ENCODE data around the gene TASOR2.

TASOR2 gene, protein sequence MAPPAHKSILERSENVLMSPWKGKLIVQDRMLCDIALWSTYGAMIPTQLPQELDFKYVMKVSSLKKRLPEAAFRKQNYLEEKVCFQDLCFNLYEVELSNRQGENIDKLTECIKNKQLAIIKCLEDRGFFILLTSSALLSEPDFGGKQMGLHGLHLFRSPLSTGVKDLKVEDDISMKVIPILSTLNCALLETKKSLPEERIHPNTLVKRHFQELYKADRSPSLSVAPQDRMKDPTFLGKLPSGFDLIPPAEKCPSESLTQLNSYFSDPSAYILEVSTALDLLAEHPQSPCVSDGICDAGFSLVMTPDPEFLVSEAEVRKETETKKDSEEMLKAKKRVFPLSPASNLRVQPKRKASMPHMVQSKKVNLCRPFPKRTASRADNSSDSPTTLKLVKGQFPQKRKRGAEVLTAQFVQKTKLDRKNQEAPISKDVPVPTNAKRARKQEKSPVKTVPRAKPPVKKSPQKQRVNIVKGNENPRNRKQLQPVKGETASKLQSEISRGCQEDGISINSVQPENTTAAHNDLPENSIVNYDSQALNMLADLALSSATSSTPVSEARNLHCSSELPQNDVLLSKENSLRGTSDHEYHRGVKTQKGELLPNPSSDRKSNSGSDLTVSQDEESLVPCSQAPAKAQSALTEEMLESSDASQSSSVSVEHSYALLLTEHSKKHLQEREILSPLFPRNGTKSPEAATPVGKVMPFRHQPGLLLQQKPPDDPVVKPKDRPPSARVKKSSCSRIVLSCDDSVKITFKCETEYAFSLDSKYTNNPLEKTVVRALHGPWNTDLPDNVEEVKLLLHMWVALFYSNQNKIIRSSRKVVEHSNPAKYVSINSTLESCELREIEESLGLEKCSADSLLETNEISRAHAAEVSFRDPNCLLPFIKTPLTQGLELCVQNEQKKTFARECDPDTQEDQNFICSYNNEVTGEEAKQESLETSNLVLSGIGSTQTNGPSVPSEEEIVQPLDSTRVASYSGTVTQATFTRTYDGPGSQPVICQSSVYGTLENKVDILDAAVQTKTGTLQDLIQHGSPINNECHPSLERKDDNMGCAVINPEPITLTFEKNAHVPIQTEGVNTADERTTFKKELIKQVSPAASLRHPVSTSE (N-terminal part only)

DNA sequence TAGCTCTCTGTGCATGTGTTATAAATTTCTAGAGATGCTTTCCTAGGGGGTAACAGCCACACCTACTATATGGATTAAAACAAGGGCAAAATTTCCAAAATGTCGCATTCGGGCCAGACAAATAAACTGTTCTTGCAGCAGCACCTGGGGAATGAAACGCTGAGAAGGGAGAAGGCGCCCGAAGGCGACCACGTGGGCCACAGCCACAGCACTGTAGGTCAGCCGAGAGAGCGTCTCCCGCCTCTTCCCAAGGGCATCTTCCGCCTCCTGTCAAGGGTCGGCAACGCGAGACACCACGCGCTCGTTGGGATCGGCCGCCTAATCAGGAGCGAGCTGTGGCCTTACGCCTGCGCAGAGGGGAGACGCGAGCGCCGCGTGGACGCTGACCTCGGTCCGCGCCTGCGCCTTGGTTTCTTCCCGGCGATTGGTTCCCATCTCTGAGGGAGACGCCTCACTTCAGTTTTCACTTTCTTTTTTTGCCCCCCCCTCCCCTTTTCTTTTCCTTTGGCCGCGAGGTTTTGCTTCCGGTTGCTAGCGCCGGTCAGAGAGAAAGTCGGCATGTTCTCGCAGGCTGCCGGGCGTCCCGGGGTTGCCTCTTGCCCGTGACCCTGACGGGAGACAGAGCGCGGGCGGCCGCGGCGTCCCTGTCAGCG is at the start of gene TASOR2:
TASOR2 (plus strand) TSS at position 521 of the 653 bp plus-strand sequence. CDS start 35,805 bp downstream, outside the sequence.
- peak; percentile 95 for DNase-seq

DNA sequence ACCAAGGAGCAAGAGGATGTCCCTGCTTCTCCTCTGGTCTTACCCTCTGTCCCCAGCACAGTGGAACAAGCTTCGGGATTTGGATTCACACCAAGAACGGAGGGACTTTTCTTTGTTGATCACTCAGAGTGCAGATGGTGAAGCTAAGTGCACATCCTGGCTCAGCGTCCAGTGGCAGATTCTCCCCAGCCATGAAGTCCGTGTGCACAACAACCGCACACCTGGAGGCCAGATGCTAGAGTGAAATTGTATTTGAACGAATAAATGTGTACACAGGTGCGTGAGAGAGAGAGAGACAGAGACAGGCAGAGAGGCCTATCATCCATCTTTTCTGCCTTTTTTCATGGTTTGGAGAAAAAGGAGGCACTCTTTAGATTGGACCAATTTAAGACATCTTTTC is 49.7 kb upstream of the TASOR2 start:
- DNase-seq = no peak

DNA sequence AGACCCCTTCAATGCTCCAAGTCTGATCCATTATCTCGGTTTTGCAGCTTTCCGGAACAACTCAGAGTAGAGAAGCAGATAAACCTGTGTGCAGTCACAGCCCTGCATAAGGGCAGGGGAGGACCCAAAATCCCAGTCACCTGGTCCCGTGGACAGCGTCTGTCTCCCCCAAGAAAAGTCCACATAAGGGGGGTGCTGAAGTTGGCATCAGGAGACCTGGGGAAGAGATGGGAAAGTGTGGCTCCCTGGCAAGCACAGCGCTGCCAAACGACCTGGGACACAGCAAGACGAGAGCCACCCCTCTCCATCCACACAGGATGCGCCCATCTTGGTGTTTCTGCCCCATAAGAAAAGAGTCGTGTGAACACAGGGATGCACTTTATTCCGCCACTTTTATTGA is 46.1 kb upstream of the TASOR2 start:
- no peak for DNase-seq

GRCh38 chr10:5639066-5639465 is 45.6 kb upstream of the TASOR2 start:
- no peak for DNase-seq

DNA sequence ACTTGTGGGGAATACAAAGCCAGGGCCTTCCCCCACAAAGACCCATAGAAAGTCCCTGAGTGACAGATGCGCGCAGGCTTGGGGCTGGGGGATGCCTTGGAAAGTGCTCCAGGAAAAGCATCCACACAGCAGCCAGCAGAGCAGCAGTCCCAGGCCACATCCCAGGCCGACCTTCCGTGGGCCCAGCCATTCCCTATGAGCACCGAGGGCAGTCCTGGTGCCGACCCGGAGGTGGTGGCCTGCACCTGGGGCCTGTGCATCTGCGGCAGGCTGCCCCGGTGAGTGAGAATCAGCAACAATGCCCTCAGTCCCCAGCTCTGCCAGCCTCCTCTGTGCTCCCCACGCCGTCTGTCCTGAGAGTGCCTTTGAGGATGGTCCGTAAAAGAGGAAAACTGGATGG is 44.6 kb upstream of the TASOR2 start:
- no peak for DNase-seq

DNA sequence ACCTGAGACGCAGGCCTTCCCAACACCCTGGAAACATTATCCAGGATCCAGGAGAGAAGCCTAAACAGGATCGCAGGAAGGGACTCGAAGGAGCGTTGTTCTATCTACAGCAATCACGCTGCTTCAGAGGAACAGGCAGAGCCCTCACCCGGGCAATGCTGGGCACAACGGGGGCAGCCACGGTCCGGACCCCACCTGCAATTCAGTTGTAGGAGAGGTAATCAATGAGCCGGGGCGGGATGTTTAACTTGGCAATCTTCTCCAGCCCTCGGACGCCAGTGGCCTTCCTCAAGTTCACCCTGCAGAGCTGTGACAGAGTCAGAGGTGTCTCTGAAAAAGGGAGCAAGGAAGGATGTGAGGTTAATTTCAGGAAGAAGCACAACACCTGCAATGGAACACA is 44.1 kb upstream of the TASOR2 start:
- no peak for DNase-seq

- no peak for DNase-seq
Measured at GRCh38 chr10:5641501-5641900, 43.1 kb upstream of the TASOR2 start.

DNA sequence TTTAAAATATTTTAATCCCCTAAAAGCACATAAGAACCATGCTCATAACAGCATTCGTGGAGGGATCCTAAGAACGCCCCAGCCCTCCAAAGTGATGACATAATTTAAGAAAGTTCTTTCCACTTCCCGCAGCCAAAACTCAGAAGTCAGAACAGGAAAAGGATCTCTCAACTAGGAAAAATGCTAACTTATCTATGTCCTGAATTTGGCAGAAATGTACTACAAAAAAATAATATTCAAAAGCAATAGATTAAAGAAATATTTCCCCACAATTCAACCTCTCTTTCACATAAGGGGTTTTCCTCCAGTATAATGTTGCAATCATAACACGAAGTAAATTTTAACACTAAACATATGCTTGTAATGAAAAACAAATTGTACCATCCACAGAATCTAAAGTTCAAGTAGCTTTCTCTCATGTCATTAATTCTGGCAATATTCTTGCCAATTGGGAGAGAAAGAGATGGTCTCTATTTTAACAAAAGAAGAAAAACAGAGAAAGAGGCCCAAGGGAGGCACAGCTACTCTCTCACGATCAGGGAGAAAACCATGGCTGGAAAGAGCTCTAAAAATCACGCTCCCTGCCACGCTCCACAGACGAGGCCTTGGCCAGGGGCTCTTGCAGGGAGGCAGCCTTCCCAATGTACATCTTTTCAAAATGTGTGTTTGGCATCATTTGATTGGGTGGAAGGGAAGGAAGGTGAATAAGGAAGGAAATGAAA is 41.1 kb upstream of the TASOR2 start:
- DNase-seq = no peak

DNA sequence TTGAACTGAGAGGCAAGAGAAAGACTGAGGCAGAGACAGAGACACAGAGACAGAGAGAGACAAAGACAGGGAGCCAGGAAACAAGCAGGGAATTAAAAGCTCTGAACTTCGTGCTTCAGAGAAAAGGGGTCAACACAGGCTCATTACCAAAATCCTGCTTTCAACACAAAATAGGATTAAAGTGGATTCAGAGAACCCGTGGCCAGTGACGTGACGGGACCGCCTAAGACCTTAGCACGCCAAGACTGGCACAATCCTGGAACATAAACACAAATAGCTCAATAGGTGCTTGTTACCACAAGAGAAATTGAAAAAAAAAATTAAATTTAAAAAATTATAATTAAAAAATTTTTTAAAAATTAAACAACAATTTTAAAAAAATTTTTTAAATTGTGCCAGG is 39.7 kb upstream of the TASOR2 start:
- no peak for DNase-seq

DNA sequence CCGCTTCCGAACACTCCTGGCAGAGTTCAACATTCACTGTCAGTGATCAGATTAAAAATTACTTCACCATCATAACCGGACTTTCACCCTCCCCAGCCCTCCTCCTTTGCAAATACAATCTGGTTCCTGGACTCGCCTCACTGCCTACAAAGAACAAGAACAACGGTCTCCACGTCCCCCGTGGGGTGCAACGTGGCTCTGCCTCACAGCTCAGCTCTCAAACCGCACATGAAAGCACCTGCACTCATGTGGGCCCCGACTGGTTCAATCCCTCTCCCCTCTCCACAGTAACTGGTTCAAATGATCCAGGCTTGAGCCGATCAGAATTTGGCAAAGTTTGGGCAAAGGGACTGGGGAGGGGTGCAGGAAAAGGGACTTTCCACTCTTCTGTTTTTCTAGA is 39.3 kb upstream of the TASOR2 start:
- DNase-seq = no peak

- no peak for DNase-seq
Measured at GRCh38 chr10:5645944-5646617, 38.6 kb upstream of the TASOR2 start.

GRCh38 chr10:5647507-5648240 is 37.0 kb upstream of the TASOR2 start:
- DNase-seq = no peak

DNA sequence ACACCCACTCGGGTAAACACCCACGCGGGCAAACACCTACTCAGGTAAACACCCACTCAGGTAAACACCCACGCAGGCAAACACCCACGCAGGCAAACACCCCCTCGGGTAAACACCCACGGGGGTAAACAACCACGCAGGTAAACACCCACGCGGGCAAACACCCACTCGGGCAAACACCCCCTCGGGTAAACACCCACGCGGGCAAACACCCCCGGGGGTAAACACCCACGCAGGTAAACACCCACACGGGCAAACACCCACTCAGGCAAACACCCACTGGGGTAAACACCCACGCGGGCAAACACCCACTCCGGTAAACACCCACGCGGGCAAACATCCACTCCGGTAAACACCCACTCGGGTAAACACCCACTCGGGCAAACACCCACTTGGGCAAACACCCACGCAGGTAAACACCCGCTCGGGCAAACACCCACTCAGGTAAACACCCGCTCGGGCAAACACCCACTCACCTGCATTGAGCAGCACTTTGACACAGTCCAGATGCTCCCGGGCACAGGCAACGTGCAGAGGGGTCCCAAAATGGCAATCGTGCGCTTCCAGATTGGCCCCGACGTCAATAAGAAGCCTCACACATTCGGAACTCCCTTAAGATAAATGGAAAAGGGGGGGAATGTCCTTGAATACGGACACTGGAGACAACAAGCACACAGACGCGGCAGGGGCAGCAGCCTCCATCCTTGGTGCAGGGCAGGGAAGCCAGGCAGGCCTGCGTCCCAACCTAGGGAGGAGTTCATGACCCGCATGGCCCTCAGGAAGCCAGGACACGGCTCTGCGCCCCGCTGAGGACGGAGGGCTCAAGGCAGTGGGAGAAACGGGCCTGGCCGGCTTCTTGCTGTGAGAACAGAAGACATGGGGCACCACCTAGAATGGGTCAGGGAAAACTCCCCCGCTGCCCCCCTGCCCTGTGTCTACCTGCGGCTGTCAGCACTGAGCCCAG is 35.9 kb upstream of the TASOR2 start:
- DNase-seq = no peak

DNA sequence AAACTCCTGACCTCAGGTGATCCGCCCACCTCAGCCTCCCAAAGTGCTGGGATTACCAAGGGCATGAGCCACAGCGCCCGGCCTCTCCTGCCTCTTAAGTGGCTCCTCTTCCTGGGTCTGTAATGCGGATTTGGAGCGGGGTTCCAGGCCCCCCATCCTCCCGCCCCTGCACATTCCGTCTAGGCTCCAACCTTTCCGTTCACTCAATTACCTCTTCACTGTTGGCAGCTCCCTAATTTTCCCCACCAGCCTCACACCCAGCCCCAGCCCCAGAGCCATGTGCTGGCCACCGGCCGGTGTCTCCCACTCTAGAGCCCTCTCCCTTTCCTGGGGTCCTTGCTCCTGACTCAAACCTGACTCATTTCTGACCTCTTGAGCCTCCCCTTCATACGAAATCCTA is 34.9 kb upstream of the TASOR2 start:
- no peak for DNase-seq

GRCh38 chr10:5650664-5651387 is 33.8 kb upstream of the TASOR2 start:
- no peak for DNase-seq

GRCh38 chr10:5651388-5651764 is 33.3 kb upstream of the TASOR2 start:
- DNase-seq = no peak

GRCh38 chr10:5652746-5653145 is 31.9 kb upstream of the TASOR2 start:
- no peak for DNase-seq

DNA sequence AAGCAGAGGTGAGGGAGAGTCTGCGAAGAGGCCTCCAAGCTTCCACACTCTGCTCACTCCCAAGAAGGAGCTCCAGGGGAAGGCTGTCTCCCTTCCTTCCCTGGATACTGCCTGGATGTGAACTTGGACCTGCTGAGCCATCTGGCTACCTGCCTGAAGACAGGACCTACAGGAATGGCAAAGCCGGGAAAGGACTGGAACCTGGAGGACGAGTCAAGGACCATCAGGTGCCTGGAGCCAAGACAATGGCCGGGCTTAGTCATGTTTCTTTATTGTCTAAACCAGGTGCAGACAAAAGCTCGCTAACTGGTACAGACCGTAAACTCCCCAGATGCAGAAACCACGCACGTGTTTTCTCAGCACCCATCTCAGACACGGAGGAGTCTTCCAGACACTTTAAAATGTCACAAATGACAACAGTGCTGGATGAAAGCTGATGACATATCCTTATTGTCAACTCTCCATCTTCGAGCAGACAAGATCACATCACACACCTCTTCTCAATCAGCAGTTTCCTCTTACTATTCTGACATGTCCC is 30.4 kb upstream of the TASOR2 start:
- no peak for DNase-seq

GRCh38 chr10:5655121-5655520 is 29.5 kb upstream of the TASOR2 start:
- DNase-seq = no peak

Data from NCI-H2227 treated with DMSO at 0.1 percent for 48 hours (cell line).